ENCODE measurements around the gene CLSTN1. TPM values are rescaled to one million over a fixed set of nuclear protein-coding genes. Genes with fewer than 3 reads are reported as not detected.
"Not testable (repeated sequence)": the region's sequence is repeated elsewhere in the genome, so short reads cannot be mapped to it uniquely, and the experiment has no call there.

CLSTN1 gene
- total RNA-seq, 1 donor from 2014 or later, result 178 TPM

DNA sequence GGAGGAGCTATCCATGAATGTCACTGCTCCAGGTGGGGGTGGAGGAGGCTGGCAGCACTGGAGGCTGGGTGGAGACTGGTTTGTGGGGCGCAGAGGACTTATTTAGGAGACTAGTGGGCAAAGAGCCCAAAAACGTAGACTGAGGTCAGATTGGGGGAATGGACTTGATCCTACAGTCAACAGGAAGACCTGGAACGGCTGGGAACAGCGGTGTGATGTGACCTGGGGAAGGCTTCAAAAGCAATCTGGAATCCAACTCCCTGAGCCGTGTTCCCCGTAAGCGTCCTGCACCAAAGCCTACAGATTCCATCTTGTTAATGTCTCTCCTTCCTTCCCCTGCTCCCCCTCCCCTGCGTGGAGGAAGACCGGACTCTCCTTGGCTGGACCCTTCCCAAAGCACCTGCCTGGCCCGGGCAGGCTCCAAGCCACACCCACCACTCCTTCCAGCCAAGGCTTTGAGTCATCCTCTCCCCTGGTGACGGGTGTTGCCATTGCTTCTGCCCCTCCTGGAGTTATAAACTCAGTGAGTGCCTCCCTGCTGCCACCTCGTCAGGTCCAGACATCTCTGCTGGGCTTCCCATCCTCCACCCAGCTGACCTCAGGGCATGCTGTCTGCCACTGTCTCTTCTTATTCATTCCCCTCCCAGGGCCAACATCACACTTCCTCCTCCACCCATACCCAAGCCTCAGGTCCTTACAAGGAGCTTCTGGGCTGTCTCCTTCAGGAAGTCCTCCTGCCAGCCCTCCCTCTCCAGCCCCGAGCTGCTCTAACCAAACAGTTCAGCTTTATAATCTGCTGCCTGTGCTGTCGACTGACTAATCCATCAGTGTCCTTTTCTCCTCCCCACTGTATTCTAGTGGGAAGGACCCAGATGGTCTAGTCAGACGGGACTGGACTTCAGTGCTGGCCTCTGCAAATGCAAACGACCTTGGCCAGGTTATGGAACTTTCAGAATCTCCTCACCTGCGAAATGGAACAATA, 1.6 kb upstream of the CLSTN1 start:
- DNase-seq (ENCODE audit: low read depth), result peak; percentile 94

DNA sequence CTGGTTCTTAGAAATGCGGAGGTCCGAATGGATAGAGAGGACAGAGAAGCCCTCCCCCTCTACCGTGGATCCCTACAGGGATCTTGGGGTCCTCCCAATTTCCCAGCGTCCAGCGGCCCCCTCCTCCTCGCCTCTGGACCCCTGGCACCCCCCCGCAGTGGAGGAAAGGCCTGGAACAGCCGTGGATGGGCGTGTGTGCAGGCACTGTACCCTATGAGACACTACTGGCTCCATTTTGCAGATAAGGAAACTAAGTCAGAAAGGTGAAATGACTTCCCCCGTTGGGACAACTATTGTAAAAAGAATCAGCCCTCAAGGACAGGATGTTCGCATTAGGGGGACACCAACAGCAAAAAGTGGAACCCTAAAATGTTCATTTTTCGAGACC, 931 bp upstream of the CLSTN1 start:
- DNase-seq (ENCODE audit: low read depth), result no peak

DNA sequence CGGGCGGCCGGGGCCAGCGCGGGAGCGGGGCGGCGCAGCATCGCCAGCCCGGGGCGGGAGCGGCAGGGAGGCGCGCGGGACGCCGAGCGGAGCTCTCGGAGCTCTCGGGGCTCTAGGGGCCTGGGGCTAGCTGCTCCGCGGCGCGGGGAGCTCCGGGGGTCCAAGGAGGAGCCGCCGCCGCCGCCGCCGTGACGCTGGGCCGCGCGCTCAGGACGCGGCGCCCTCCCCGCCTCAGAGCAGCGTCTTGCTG, 147 bp downstream of the CLSTN1 start:
- DNase-seq (ENCODE audit: low read depth), result no peak

DNA sequence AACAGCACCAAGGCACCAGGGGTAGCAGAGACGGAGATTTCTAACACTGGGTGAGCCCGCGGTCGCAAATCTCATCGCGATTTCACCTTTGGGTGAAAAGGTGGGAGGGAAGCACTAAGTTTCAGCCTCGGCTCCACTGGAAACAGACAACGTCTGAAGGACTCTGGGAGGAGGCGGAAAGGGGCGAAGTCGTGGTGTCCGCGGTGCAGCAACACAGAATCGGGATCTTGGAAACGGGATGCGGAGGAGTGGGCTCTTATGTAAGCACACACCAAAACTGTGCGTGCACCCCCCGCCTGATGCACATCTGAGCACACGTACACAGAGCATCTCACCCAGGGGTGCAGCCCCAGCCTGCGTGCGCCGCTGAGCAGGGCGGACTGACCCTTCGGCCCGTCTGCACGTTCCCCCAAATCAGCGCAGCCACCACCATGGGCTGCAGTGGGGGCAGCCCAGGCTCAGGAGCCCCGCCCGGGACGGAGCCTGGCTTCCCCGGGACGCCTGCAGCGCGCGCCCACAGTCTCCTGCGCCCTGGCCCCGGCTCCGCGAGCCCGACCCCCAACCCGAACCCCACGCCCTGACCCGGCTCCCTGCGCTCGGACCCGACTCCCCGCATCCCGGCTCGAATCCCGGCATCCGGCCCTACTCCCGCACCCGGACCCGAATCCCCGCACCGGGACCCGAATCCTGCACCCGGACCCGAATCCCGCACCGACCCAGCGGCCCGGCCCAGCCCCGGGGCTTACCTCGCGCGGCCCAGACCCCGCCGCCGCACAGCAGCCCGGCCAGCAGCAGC, 670 bp downstream of the CLSTN1 start:
- no peak for DNase-seq (ENCODE audit: low read depth)

DNA sequence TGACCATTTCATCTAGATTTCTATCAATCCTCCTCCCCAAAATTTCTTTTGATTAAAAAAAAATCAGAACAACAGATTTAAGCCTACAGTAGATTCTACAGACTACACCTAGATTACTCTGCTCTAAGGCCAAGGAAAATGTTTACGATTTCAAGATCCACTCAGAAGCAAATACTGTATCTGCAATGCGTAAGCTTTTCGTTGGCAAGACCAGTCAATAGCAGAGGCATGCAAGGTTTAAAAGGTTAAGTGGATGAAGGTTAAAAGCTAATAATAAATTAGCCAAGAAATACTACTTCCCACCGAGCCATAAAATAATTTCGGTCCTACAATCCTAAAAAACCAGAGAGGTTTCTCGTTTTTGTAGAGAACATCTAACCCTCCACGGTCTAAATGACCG, 1.3 kb downstream of the CLSTN1 start:
- DNase-seq (ENCODE audit: low read depth), result no peak

DNA sequence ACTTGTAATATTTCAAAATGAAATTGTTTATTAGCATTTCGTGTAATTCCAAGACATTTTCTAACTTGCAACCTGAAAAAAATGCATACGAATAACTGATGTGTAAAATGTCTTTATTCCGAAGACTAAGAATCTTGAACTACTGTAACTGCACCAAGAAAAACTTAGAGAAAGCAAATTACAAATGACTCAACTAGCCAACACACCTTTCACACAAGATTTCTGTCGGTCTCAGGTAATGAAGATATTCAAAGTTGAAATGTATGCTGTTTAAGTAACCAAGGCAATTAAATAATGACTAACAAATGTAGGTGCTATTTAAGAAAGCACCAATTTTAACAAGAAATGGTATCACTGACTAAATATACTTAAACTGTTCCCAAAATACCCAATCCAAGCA, 2.1 kb downstream of the CLSTN1 start:
- DNase-seq (ENCODE audit: low read depth), result no peak

DNA sequence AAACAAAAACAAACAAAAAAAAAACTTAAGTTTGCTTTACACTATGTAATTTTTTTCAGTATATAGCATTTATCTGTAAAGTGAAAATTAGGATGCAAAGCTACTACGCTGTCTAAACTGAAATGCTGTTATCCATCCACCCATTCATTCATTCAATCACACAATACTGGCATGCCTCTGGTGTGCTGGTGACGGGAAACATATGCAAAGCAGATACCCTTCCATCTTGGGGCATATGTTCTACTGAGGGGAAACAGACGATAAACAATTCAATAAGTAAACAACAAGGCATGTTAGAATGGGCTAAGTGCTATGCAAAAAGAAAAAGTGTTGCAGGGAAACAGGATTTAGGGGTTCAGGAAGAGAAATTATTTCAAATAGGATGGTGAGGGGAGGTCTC, 3.2 kb downstream of the CLSTN1 start:
- DNase-seq (ENCODE audit: low read depth), result no peak

DNA sequence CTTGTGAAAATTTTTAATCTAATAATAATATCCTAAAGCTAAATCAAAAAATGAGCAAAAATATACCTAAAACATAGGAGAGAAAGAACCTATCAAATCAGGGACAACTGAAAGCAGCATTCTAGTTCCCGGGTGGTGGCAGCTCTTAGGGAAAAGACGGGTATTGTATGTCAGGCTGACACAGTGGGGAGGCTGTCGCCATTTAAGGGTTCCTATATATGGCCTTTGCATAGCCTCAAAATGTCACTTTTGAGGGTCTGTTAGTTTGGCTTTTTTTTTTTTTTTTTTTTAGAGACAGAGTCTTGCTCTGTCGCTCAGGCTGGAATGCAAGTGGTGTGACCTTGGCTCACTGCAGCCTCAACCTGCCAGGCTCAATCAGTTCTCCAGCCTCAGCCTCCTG, 6.0 kb downstream of the CLSTN1 start:
- no peak for DNase-seq (ENCODE audit: low read depth)

DNA sequence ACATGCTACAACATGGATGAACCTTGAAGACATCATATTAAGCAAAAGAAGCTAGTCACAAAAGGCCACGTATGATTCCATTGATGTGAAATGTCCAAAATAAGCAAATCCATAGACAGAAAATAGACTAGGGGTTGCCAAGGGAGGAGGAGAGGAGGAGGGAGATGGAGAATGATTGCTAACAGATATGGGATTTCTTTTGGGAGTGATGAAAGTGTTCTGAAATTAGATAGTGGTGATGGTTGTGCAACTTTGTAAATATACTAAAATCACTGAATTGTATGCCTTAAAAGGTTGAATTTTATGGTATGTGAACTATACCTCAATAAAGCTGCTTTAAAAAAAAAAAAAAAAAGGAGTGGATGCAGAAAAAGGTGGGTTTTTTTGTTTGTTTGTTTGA, 7.6 kb downstream of the CLSTN1 start:
- no peak for DNase-seq (ENCODE audit: low read depth)

DNA sequence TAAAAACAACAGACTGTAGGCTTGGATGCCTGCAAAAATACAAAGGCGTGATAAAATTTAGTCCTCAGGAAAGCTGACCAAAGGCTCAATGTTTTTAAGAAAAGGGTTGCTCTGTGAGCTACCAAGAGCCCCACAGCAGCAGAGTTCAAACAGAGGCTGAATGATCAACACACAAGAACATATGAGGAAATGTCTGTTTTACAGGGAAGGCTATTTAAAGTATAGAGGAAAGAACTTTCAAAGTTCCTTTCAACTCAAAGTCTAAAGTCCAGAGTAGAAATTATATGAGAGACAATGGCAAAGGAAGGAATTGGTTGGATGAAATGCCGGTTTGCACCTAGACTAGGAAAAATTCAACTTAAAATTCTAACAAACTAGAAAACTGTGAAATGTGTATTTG, 8.6 kb downstream of the CLSTN1 start:
- no peak for DNase-seq (ENCODE audit: low read depth)

DNA sequence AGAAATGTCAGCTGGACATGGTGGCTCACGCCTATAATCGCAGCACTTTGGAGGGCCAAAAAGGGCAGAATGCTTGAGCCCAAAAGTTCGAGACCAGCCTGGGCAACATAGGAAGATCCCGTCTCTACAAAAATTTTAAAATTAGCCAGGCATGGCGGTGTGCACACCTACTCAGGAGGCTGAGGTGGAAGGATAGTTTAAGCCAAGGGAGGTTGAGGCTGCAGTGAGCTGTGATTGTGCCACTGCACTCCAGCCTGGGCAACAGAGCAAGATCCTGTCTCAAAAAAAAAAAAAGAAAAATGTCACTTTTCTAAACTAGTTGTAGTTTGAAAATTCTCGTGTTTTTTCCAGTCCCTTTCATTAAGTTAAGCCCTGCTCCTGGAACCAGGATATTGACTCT, 9.1 kb downstream of the CLSTN1 start:
- DNase-seq (ENCODE audit: low read depth), result no peak

DNA sequence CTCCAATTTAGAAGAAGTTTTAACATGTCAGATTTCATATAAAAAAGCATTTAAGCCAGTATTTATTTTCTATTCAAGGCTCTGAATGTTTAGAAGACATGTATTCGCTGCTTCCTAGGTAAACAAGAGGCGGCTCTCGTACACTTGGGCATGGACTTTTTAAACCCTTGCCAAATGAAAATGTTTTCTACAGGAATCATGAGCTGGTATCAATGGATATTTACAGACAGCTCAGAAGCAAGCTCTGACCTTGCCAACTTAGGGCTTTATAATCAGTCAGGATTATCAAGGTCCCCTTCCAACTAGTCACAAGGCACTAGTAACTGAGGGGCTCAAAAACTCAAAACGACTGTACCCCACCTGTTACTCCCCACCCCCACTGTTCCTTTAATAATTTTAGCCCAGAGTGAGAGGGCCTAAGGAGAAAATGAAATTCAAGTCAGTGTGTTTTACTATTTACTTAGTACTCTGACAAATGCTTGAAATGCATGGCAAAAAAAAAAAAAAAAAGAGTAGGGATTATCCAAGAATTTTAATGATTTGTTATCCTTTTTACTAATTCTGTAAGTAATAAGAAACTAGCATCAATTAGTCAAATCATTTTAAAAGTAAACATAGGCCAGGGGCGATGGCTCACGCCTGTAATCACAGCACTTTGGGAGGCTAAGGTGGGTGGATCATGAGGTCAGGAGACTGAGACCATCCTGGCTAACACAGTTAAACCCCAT, 12.4 kb downstream of the CLSTN1 start:
- no peak for DNase-seq (ENCODE audit: low read depth)

DNA sequence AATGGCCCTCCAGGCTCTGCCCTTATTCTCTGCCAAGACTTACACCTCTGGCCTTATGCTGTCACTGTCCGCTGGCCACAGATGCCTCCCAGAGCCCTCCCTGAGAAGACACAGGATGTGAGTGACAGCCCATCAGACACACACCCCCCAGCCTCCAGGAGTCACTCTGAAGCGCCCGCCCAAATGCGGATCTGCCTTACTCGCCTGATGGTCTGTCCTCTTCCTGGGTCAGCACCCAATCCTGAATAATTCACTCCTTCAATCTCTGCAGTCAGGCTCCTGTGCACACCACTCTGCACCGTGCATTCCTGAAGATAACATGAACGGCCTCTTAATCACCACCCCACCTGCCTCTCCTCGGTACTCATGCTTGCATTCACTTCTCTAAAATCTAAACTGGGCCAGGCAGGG, 14.7 kb downstream of the CLSTN1 start:
- peak; percentile 76 for DNase-seq (ENCODE audit: low read depth)

DNA sequence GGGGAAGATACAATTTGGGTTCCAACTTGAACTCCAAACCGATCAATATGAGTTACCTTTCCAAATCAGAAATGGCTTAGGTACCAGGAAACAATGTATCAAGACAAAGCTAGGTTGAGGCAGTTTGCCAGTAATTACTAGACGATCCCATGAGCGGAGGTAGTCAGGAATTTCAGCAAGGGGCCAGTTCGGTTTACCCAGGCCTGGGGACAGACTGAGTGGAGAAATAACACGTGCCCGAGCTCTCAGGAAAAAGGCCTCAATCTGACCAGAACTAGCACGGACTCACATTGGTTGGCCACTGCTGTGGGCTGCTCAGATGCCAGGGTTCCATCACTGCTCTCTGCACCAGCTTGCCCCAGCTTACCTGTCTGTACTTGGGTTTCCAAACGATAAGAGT, 15.3 kb downstream of the CLSTN1 start:
- DNase-seq (ENCODE audit: low read depth), result no peak

DNA sequence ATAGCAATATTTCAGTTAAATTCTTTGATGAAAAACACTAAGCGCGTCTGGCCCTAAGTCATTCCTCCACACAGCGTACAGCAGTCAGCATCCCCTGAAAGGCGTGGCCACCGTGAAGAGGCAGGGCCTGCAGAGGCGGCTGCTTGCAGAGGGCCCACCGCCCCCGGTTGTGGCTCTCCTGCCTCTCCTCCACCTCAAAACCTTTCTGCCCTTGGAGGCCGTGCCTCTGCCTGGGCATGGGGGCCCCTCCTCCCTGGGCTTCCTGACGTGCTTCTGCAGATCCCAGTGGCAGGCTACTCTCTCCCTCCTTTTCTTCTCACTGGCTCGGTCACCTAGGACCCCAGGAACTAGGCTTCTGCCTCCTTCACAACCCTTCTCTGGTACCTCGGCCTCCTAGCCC, 16.2 kb downstream of the CLSTN1 start:
- DNase-seq (ENCODE audit: low read depth), result no peak

DNA sequence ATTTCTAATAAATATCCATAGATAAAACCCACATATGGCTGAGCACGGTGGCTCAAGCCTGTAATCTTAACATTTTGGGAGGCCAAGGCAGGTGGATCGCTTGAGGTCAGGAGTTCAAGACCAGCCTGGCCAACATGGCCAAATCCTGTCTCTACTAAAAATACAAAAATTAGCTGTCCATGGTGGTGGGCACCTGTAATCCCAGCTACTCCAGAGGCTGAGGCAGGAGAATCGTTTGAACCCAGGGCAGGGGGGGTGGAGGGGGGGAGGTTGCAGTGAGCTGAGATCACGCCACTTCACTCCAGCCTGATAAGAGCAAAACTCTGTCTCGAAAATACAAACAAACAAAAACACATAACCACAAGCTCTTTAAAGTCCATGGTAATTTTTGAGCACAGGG, 17.8 kb downstream of the CLSTN1 start:
- DNase-seq (ENCODE audit: low read depth), result not testable (repeated sequence)

DNA sequence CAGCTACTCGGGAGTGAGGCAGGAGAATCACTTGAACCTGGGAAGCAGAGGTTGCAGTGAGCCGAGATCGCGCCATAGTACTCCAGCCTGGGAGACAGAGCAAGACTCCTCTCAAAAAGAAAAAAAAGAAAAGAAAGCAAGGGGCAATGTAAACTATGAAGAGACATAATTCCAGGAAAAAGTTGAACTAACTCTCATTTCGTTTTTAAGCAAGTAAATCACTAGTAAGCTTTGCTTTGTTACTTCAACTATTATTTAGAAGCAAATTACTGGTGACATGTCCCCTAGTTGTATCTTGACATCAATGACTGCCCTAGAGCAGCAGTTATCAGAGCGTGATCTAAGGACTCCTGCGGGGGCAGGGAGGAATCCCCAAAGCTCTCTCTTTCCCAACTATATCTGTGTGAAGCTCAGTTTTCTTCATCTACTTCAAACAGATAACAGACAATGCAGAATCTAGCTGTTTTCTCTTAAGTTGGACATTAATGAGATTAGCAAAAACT, 18.7 kb downstream of the CLSTN1 start:
- no peak for DNase-seq (ENCODE audit: low read depth)

DNA sequence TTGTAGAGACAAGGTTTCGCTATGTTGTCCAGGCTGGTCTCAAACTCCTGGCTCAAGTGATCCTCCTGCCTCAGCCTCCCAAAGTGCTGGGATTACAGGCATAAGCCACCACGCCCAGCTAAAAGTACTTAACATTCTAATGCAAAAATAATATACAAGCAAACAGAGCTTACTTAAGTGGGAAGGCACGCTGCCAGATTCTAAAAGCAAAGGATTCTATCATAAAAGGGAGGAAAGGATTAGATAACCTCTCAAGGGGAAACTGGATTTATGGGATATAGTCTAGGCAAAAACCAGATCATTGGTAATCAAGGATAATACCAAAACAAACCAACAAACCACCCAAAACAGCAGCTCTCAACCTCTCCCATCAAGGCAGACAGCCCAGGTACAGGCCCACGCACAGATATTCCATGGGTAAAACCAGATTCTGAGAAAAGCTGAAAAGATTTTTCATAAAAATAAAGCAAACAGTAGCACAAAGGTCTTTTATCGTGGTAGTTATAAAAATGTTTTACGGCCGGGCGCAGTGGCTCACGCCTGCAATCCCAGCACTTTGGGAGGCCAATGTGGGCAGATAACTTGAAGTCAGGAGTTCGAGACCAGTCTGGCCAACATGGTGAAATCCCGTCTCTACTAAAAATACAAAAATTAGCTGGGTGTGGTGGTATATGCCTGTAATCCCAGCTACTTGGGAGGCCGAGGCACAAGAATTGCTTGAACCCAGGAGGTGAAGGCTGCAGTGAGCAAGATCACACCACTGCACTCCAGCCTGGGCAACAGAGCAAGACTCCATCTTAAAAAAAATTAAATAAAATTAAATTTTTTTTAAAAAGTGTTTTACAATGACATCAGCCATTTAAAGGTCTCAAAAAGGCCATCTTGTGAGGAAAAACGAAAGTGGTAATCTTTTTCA, 20.5 kb downstream of the CLSTN1 start:
- DNase-seq (ENCODE audit: low read depth), result not testable (repeated sequence)

DNA sequence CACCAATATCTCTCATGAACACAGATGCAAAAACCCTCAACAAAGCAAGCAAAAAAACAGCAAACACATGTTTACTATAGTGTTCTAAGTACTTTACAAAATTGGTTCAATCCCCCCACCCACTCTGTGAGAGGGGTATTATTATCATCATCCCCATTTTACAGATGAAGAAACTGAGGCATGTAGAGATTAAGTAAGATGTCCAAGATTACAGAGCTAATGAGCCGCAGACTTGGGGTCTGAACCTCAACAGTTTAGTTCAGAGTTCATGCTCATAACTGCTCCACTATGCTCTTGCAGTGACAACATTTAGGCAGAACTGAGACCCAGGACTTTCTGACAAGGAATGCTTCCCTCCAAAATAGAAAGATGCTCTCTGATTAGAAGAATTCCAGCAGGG, 21.9 kb downstream of the CLSTN1 start:
- no peak for DNase-seq (ENCODE audit: low read depth)

DNA sequence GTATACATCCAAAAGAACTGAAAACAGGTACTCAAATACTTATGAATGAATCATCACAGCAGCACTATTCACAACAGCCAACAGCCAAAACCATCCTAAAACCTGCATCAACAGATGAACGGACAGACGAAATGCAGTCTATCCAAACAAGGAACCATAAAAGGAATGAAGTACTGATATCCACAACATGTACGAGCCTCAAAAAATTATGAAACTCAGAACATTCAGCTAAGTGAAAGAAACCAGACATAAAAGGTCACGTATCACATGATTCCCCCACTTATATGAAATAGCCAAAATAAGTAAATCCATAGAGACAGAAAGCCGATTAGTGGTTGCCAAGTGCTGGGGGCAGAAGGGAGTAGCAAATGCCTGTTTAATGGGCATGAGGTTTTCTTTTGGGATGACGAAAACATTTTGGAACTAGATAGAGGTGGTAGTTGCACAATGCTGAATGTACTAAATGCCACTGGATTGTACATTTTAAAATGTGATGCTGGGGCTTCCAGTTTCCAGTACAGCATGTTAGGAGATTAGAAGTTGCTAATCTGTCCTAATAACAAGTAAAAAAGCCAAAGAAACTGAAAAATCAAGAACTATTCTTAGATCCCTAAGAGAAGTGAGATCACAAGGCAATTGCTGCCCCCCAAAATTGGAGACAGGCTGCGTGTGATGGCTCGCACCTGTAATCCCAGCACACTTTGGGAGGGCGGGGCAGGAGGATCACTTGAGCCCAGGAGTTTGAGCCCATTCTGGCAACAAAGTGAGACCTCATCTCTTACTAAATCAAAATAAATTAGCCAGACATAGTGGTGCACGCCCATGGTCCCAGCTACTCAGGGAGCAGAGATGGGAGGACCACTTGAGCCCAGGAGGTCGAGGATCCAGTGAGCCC, 25.3 kb downstream of the CLSTN1 start:
- peak; percentile 51 for DNase-seq (ENCODE audit: low read depth)
